Measurements from ENCODE around the gene GSTM5. TPM values are rescaled to one million over a fixed set of nuclear protein-coding genes. Genes with fewer than 3 reads are reported as not detected.
"Not testable (repeated sequence)": the region's sequence is repeated elsewhere in the genome, so short reads cannot be mapped to it uniquely, and the experiment has no call there.

Gene GSTM5
- total RNA-seq, 1 donor from 2014 or later, result not detected

GRCh38 chr1:109687641-109688499 is 24.2 kb upstream of the GSTM5 start, which contains the start of gene GSTM1:
TSS of gene GSTM1 (plus strand) at chr1:109687817. CDS start at chr1:109687874, 57 bp downstream.
- no peak for DNase-seq (ENCODE audit: low read depth)
- Histone ChIP-seq H3K4me3 (ENCODE audit: low read depth, low read length) (peak within 1 kb of the TSS; percentile 53), H3K27me3 (ENCODE audit: control insufficient read depth, insufficient read depth, low read length) (no peaks in the 10 kb centered on the region), H3K36me3 (ENCODE audit: control insufficient read depth, insufficient read depth, low read length) (no peaks in the 10 kb centered on the region)
- TF ChIP-seq CTCF (IDR thresholded peaks at IDR 0.05; ENCODE audit: insufficient read depth, low read length, poor library complexity, severe bottlenecking), result peak; percentile 61

- DNase-seq (ENCODE audit: low read depth), result no peak
- TF ChIP-seq CTCF (IDR thresholded peaks at IDR 0.05; ENCODE audit: insufficient read depth, low read length, poor library complexity, severe bottlenecking), result no peak
- Histone ChIP-seq H3K4me3 (ENCODE audit: low read depth, low read length) (no peak overlapping the region), H3K27me3 (ENCODE audit: control insufficient read depth, insufficient read depth, low read length) (no peaks in the 10 kb centered on the region), H3K36me3 (ENCODE audit: control insufficient read depth, insufficient read depth, low read length) (no peaks in the 10 kb centered on the region)
Measured at GRCh38 chr1:109689844-109690405, 22.1 kb upstream of the GSTM5 start.

GRCh38 chr1:109691759-109692158 is 20.3 kb upstream of the GSTM5 start:
- no peak overlapping the region for H3K4me3 ChIP-seq (ENCODE audit: low read depth, low read length)
- TF ChIP-seq CTCF (IDR thresholded peaks at IDR 0.05; ENCODE audit: insufficient read depth, low read length, poor library complexity, severe bottlenecking), result no peak

GRCh38 chr1:109694400-109694799 is 17.7 kb upstream of the GSTM5 start:
- not testable (repeated sequence) for DNase-seq (ENCODE audit: low read depth); H3K27me3 ChIP-seq (ENCODE audit: control insufficient read depth, insufficient read depth, low read length); H3K4me3 ChIP-seq (ENCODE audit: low read depth, low read length); H3K36me3 ChIP-seq (ENCODE audit: control insufficient read depth, insufficient read depth, low read length)

More at GRCh38 chr1:109691759-109692158, 20.3 kb upstream of the GSTM5 start:
- no peak for DNase-seq (ENCODE audit: low read depth)
- Histone ChIP-seq H3K27me3 (ENCODE audit: control insufficient read depth, insufficient read depth, low read length) (no peaks in the 10 kb centered on the region), H3K36me3 (ENCODE audit: control insufficient read depth, insufficient read depth, low read length) (no peaks in the 10 kb centered on the region)

GRCh38 chr1:109695138-109695537 is 16.9 kb upstream of the GSTM5 start:
- H3K36me3 ChIP-seq (ENCODE audit: control insufficient read depth, insufficient read depth, low read length); DNase-seq (ENCODE audit: low read depth); H3K27me3 ChIP-seq (ENCODE audit: control insufficient read depth, insufficient read depth, low read length); H3K4me3 ChIP-seq (ENCODE audit: low read depth, low read length): not testable (repeated sequence)

- no peak for TF ChIP-seq CTCF (IDR thresholded peaks at IDR 0.05; ENCODE audit: insufficient read depth, low read length, poor library complexity, severe bottlenecking)
- H3K4me3 ChIP-seq (ENCODE audit: low read depth, low read length), result no peak overlapping the region
- H3K27me3 ChIP-seq (ENCODE audit: control insufficient read depth, insufficient read depth, low read length), result no peaks in the 10 kb centered on the region
- no peaks in the 10 kb centered on the region for H3K36me3 ChIP-seq (ENCODE audit: control insufficient read depth, insufficient read depth, low read length)
- DNase-seq (ENCODE audit: low read depth), result no peak
Measured at GRCh38 chr1:109697066-109697465, 15.0 kb upstream of the GSTM5 start.

GRCh38 chr1:109697861-109698260 is 14.2 kb upstream of the GSTM5 start:
- not testable (repeated sequence) for DNase-seq (ENCODE audit: low read depth); H3K4me3 ChIP-seq (ENCODE audit: low read depth, low read length); H3K36me3 ChIP-seq (ENCODE audit: control insufficient read depth, insufficient read depth, low read length); H3K27me3 ChIP-seq (ENCODE audit: control insufficient read depth, insufficient read depth, low read length)

- not testable (repeated sequence) for H3K36me3 ChIP-seq (ENCODE audit: control insufficient read depth, insufficient read depth, low read length); H3K4me3 ChIP-seq (ENCODE audit: low read depth, low read length); DNase-seq (ENCODE audit: low read depth)
Measured at GRCh38 chr1:109702940-109703339, 9.1 kb upstream of the GSTM5 start.

More at GRCh38 chr1:109702940-109703339, 9.1 kb upstream of the GSTM5 start:
- not testable (repeated sequence) for H3K27me3 ChIP-seq (ENCODE audit: control insufficient read depth, insufficient read depth, low read length)
